IPS-15b (cell line): ENCODE data around the gene FAT4.

Experiments used
- H3K27me3 ChIP-seq: one replicate; pipeline ENCODE4 v1.6.1; 2013; ENCODE audit warnings: low read length; ENCODE audit not compliant: control insufficient read depth, insufficient read depth
- H3K36me3 ChIP-seq: one replicate; pipeline ENCODE4 v1.6.1; 2013; ENCODE audit warnings: low read length; ENCODE audit not compliant: control insufficient read depth, insufficient read depth
- H3K4me1 ChIP-seq: one replicate; pipeline ENCODE4 v1.6.1; 2013; ENCODE audit warnings: mild to moderate bottlenecking, low read length; ENCODE audit not compliant: control insufficient read depth, insufficient read depth
- H3K4me3 ChIP-seq: one replicate; pipeline ENCODE4 v1.5.1; 2013; ENCODE audit warnings: low read depth, low read length
- H3K9ac ChIP-seq: one replicate; pipeline ENCODE4 v1.6.1; 2013; ENCODE audit warnings: low read depth, mild to moderate bottlenecking, low read length
- H3K9me3 ChIP-seq: one replicate; pipeline ENCODE4 v1.6.1; 2013; ENCODE audit warnings: mild to moderate bottlenecking, low read length; ENCODE audit not compliant: control insufficient read depth, insufficient read depth

Gene FAT4, protein sequence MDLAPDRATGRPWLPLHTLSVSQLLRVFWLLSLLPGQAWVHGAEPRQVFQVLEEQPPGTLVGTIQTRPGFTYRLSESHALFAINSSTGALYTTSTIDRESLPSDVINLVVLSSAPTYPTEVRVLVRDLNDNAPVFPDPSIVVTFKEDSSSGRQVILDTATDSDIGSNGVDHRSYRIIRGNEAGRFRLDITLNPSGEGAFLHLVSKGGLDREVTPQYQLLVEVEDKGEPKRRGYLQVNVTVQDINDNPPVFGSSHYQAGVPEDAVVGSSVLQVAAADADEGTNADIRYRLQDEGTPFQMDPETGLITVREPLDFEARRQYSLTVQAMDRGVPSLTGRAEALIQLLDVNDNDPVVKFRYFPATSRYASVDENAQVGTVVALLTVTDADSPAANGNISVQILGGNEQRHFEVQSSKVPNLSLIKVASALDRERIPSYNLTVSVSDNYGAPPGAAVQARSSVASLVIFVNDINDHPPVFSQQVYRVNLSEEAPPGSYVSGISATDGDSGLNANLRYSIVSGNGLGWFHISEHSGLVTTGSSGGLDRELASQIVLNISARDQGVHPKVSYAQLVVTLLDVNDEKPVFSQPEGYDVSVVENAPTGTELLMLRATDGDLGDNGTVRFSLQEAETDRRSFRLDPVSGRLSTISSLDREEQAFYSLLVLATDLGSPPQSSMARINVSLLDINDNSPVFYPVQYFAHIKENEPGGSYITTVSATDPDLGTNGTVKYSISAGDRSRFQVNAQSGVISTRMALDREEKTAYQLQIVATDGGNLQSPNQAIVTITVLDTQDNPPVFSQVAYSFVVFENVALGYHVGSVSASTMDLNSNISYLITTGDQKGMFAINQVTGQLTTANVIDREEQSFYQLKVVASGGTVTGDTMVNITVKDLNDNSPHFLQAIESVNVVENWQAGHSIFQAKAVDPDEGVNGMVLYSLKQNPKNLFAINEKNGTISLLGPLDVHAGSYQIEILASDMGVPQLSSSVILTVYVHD (N-terminal part only)

GRCh38 chr4:125314676-125315575, at the start of gene FAT4:
FAT4 (plus strand) TSS chr4:125314955; CDS start chr4:125316412, 1,457 bp downstream.
- Histone ChIP-seq H3K9ac (peak within 1 kb of the TSS; percentile 18), H3K4me3 (peak within 1 kb of the TSS; percentile 88), H3K27me3 (peaks cover 31% of the 10 kb centered on the region), H3K36me3 (no peaks in the 10 kb centered on the region), H3K4me1 (peaks cover 7% of the 10 kb centered on the region), H3K9me3 (no peaks in the 10 kb centered on the region)

- Histone ChIP-seq H3K9ac (no peak overlapping the region), H3K36me3 (no peaks in the 10 kb centered on the region), H3K27me3 (no peaks in the 10 kb centered on the region), H3K4me1 (peaks cover 12% of the 10 kb centered on the region), H3K4me3 (no peak overlapping the region), H3K9me3 (no peaks in the 10 kb centered on the region)
These were observed 48.9 kb upstream of the FAT4 start for GRCh38 chr4:125265846-125266245.

GRCh38 chr4:125266901-125267604, 47.7 kb upstream of the FAT4 start:
- H3K4me1 ChIP-seq: peaks cover 12% of the 10 kb centered on the region
- H3K9ac ChIP-seq: no peak overlapping the region
- no peaks in the 10 kb centered on the region for H3K9me3 ChIP-seq
- H3K27me3 ChIP-seq: no peaks in the 10 kb centered on the region
- H3K4me3 ChIP-seq: no peak overlapping the region
- no peaks in the 10 kb centered on the region for H3K36me3 ChIP-seq

GRCh38 chr4:125267630-125268029, 47.1 kb upstream of the FAT4 start:
- no peaks in the 10 kb centered on the region for H3K36me3 ChIP-seq
- no peak overlapping the region for H3K9ac ChIP-seq
- peaks cover 12% of the 10 kb centered on the region for H3K4me1 ChIP-seq
- H3K9me3 ChIP-seq: no peaks in the 10 kb centered on the region
- no peaks in the 10 kb centered on the region for H3K27me3 ChIP-seq
- H3K4me3 ChIP-seq: no peak overlapping the region

GRCh38 chr4:125268068-125268755, 46.5 kb upstream of the FAT4 start:
- H3K4me1 ChIP-seq: peaks cover 12% of the 10 kb centered on the region
- H3K36me3 ChIP-seq: no peaks in the 10 kb centered on the region
- no peaks in the 10 kb centered on the region for H3K27me3 ChIP-seq
- H3K9ac ChIP-seq: no peak overlapping the region
- H3K4me3 ChIP-seq: no peak overlapping the region
- no peaks in the 10 kb centered on the region for H3K9me3 ChIP-seq

GRCh38 chr4:125276811-125277210, 37.9 kb upstream of the FAT4 start:
- no peaks in the 10 kb centered on the region for H3K27me3 ChIP-seq

DNA sequence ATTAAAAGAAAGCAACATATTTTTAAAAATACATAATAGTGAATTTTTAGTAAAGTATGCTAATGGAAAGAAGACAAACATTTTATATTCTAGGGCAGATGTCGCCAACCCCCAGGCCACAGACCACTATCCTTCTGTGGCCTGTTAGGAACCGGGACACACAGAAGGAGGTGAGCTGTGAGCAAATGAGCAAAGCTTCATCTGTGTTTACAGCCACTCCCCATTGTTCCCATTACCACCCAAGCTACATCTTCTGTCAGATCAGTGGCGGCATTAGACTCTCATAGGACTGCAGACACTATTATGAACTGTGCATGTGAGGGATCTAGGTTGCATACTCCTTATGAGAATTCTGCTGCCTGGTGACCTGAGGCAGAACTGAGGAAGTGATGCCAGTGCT, 37.0 kb upstream of the FAT4 start:
- no peaks in the 10 kb centered on the region for H3K36me3 ChIP-seq
- no peaks in the 10 kb centered on the region for H3K27me3 ChIP-seq
- H3K4me3 ChIP-seq: no peak overlapping the region
- H3K9ac ChIP-seq: no peak overlapping the region
- no peaks in the 10 kb centered on the region for H3K9me3 ChIP-seq
- H3K4me1 ChIP-seq: no peaks in the 10 kb centered on the region

More at GRCh38 chr4:125276811-125277210, 37.9 kb upstream of the FAT4 start:
- H3K9ac ChIP-seq: no peak overlapping the region
- H3K4me3 ChIP-seq: no peak overlapping the region
- H3K9me3 ChIP-seq: no peaks in the 10 kb centered on the region
- no peaks in the 10 kb centered on the region for H3K4me1 ChIP-seq
- no peaks in the 10 kb centered on the region for H3K36me3 ChIP-seq

DNA sequence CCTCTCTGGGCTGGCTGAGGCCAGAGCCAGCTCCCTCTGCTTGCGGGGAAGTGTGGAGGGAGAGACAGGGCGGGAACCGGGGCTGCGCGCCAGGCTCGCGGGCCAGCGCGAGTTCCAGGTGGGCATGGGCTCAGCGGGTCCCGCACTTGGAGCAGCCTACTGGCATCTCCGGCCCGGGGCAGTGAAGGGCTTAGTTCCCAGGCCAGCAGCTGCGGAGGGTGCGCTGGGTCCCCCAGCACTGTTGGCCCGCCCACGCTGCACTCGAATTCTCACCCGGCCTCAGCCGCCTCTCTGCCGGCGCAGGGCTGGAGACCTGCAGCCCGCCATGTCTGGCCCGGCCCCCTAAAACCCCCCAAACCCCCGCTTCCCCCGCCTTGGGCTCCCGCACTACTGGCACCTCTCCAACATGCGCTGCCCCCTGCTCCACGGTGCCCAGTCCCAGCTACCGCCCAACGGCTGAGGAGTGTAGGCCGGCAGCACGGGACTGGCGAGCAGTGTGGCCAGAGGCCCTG, 33.8 kb upstream of the FAT4 start:
- no peaks in the 10 kb centered on the region for H3K4me1 ChIP-seq
- no peak overlapping the region for H3K4me3 ChIP-seq
- no peak overlapping the region for H3K9ac ChIP-seq
- no peaks in the 10 kb centered on the region for H3K9me3 ChIP-seq
- no peaks in the 10 kb centered on the region for H3K27me3 ChIP-seq
- H3K36me3 ChIP-seq: no peaks in the 10 kb centered on the region

GRCh38 chr4:125283707-125284279, 31.0 kb upstream of the FAT4 start:
- H3K27me3 ChIP-seq: no peaks in the 10 kb centered on the region
- H3K4me3 ChIP-seq: no peak overlapping the region
- no peaks in the 10 kb centered on the region for H3K9me3 ChIP-seq
- H3K36me3 ChIP-seq: no peaks in the 10 kb centered on the region
- H3K4me1 ChIP-seq: no peaks in the 10 kb centered on the region
- H3K9ac ChIP-seq: no peak overlapping the region

DNA sequence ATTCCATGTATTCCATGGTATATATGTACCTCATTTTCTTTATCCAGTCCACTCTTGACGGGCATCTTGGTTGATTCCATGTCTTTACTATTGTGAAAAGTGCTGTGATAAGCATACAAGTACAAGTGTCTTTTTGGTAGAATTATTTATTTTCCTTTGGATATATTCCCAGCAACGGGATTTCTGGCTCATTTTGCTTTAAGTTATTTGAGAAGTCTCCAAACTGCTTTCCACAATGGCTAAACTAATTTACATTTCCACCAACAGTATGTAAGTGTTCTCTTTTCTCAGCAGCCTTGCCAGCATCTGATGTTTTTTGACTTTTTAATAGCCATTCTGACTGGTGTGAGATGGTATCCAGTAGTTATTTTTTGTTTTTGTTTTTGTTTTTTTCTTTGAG, 17.6 kb upstream of the FAT4 start:
- Histone ChIP-seq H3K9me3 (no peaks in the 10 kb centered on the region), H3K4me3 (no peak overlapping the region), H3K4me1 (no peaks in the 10 kb centered on the region), H3K9ac (no peak overlapping the region), H3K27me3 (no peaks in the 10 kb centered on the region), H3K36me3 (no peaks in the 10 kb centered on the region)
